ENCODE measurements around the gene AGRN.
"Not testable (repeated sequence)": the region's sequence is repeated elsewhere in the genome, so short reads cannot be mapped to it uniquely, and the experiment has no call there.

The AGRN gene

DNA sequence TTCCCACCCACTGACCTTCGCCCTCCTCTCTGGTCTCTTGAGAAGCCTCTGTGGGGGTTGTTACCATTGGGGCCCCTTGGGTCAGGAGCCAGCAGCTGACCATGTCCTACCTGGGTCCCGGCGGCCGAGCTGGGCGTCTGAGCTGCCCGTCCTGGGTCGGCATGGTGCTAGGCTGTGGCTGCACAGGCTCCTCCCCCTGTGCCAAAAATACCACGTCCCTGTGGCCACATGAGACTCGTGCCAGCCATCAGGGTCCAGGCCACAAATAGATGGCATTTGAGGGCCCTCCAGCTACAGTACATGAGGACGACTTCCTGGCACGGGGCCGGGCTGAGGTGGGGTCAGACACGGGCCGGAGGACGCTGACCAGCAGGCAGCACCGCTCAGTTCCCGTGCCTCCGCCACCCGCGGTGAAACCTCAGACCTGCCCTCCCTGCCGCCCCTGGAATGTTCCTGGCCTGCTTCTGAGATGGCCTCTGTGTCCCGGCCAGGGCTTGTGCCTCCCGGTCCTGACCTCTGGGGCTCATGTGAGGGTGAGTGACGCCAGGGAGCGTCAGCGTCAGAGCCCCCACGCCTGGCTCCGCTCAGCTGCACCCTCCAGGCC lies 37.9 kb upstream of the AGRN start, which contains the start of gene PERM1:
TSS of gene PERM1 (minus strand) at position 139 of the 604 bp plus-strand sequence. CDS start 1,064 bp downstream, outside the sequence.
- DNase-seq (ENCODE audit: low read depth in 3 of 3) = no peak

DNA sequence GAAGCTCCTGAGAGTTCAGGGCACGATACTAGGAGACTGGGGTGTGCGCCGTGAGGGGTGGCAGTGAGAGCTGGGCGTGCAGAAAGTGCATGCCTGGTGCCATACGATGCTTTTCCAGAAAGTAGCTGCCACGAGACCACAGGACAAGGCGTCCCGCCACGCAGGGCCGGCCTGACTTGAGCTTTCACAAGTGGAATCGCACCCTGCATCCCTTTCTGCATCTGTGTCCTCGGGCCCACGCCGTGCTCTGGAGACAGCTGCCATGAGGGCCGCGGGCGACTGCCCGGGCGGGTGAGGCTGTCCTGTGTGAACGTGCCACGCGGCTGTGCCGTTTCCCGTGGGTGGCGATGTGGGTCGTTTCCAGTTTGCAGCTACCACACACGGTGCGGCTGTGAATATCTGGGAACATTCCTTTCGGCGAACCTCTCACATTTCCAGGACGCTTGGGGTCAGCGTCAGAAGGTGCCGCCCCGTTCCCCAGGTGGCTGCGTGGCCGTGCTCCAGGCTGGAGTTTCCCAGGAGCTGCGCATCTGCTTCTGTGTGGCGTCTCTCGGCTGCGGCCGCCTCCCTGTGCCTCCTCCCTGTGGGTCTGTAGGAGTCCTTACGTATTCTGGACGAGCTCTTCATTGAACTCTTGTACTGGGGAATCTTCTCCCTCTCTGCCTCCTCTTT lies 37.0 kb upstream of the AGRN start:
- no peak for DNase-seq (ENCODE audit: low read depth in 3 of 3)

- peak; percentile 34 to 59 (median 41) for DNase-seq (ENCODE audit: low read depth in 3 of 3)
Measured at GRCh38 chr1:983798-984475, 36.0 kb upstream of the AGRN start.

DNA sequence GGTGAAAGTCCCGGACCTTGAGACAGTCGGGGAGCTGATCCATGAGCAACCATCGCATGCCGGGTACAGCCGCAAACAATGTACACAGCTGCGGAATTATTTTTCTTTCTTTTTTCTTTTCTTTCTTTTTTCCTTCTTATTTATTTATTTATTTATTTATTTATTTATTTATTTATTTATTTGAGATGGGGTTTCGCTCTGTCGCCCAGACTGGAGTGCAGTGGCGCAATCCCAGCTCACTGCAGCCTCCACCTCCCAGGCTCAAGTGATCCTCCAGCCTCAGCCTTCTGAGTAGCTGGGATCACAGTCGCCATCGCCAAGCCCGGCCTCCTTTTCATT lies 35.5 kb upstream of the AGRN start:
- DNase-seq (ENCODE audit: low read depth in 3 of 3) = no peak

- no peak for DNase-seq (ENCODE audit: low read depth in 3 of 3)
Measured at GRCh38 chr1:985126-985525, 34.8 kb upstream of the AGRN start.

- not testable (repeated sequence) for DNase-seq (ENCODE audit: low read depth in 3 of 3)
Measured at GRCh38 chr1:988061-988460, 31.9 kb upstream of the AGRN start.

DNA sequence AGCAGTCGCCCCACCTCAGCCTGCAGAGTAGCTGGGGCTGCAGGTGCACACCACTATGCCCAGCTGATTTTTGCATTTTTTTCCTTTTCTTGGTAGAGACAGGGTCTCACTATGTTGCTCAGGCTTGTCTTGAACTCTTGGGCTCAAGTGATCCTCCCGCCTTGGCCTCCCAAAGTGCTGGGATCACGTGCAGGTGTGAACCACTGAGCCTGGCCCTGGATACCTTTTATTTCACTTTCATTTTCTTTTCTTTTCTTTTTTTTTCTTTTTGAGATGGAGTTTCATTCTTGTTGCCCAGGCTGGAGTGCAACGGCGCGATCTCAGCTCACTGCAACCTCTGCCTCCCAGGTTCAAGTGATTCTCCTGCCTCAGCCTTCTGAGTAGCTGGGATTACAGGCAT lies 28.6 kb upstream of the AGRN start:
- DNase-seq (ENCODE audit: low read depth in 3 of 3) = not testable (repeated sequence)

DNA sequence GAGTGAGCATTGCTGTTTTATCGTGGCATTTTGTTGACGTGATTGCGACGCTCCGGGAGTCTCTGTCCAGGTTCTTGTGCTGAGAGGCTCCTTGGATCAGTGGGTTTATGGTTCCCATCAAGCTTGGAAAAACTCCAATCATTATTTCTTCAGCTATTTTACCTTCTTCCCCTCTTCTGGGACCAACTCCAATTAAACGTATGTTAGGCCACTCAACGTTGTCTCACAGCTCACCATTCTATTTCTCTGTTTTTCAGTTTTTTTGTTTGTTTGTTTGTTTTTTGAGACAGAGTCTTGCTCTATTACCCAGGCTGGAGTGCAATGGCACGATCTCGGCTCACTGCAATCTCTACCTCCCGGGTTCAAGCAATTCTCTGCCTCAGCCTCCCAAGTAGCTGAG lies 28.0 kb upstream of the AGRN start:
- DNase-seq (ENCODE audit: low read depth in 3 of 3) = no peak

- no peak for DNase-seq (ENCODE audit: low read depth in 3 of 3)
Measured at GRCh38 chr1:992362-992761, 27.6 kb upstream of the AGRN start.

- no peak for DNase-seq (ENCODE audit: low read depth in 3 of 3)
Measured at GRCh38 chr1:993379-993995, 26.4 kb upstream of the AGRN start.

DNA sequence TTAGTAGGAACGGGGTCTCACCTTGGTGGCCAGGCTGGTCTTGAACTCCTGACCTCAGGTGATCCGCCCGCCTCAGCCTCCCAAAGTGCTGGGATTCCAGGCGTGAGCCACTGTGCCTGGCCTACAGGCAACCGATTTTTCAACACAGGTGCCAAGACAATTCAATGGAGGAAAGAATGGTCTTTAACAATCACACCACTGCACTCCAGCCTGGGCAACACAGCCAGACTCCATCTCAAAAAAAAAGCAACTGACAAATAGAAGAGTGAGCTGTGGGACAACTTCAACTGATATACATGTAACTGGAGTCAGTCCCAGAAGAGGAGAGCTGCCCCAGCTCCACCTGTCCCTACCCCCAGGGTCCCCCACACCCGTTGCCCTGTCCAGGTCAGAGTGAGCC lies 25.4 kb upstream of the AGRN start:
- DNase-seq (ENCODE audit: low read depth in 3 of 3) = not testable (repeated sequence)

DNA sequence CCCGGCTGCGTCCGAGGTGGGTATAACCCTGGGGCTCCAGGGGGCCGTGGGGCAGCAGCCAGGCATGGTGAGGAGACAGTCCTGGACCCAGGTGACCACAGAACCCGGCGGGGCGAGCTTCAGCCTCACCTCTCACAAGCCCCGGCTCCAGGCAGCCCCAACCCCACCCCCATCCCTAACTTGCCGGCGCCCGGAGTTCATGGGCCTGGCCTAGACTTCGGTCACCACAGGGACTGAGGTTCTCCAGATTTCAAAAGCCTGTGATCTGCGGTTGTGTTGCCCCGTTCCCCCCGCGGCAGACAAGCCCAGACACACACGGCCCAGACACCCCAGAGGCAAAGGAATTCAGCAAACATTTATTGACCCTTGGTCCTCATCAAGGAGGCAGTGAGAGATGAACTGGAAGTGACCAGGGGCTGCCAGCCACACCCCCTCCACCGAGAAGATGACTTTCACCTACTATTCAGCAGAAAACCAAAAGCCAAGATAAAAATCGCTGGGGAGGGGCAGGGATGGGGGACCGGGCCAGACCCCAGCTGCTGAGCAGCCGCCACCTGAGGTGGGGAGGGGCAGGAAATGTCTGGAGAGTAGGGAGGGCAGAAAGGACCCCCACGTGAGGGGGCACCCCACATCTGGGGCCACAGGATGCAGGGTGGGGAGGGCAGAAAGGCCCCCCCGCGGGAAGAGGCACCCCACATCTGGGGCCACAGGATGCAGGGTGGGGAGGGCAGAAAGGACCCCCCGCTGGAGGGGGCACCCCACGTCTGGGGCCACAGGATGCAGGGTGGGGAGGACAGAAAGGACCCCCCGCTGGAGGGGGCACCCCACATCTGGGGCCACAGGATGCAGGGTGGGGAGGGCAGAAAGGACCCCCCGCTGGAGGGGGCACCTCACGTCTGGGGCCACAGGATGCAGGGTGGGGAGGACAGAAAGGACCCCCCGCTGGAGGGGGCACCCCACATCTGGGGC lies 24.0 kb upstream of the AGRN start:
- no peak for DNase-seq (ENCODE audit: low read depth in 3 of 3)

DNA sequence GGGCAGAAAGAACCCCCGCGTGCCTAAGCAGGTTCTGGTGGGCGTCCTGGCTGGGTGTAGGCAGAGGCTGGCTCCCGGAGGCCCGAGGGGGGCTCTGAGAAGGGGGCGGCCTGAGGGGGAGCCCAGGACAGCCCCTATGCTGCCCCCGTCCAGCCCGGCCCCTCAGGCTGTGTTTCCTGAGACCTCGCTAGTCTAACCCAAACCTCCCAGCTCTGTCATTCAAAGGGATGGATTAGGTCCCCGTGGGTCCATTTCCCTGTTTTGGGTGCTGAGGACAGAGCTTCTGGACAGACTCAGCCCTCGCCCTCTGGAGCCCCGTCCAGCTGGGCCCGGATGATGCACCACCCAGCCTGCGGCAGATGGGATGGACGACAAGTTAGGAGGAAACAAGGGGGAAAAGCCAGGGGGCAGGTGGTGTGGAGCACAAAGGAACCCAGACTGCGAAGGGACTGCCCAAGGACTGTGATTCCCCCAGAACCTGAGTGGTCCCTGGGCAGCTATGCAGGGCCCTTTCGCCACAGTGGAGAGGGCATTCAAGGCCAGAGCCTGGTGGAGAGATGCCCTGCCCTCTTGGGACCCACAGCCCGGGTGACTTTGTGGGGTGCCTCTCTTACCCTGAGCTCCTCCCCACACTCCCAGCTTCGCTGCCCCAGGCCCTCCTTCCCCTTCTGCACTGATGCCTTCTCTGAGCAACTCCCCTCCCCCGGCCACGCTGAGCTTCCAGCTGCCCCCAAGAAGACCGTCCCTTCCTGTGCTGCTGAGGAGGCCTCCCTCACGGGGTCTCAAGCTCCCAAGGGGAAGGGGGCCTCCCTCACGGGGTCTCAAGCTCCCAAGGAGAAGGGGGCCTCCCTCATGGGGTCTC lies 22.8 kb upstream of the AGRN start:
- no peak for DNase-seq (ENCODE audit: low read depth in 3 of 3)

- DNase-seq (ENCODE audit: low read depth in 3 of 3) = no peak
Measured at GRCh38 chr1:997713-997992, 22.3 kb upstream of the AGRN start.

DNA sequence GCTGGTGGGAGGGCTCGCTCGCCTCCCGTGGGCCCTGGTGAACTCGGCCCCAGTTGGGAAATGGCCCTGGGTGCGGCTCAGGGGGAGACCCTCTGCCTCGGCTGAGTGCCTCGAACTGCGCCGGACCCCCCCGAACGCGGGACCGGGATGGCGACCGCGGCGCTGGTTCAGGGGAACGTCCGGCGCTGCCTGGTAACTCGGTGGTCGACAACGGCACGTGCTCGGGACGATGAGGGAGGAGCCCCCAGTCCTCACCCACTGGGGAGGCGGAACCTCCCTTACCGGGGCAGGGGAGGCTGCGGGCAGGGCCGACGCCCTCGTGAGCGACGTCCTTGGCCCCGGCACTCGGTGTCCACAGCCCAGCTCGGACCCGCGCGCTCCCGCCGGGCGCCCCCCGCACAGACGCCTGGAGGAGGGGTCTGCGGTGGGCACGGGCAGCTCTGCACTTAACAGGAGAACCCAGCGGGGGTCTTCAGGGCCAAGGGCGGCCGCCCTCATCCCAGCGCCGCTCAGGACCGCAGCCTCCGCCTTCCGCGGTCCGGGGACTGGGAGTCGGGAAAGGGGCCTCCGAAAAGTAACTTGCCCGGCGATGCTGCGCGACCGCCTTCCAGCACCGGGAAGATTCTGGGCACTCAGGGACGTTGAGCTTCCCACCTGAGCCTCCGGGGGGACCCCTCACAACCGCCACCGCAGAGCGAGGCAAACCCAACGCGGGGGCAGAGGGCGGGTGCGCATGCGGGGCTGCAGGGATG lies 21.8 kb upstream of the AGRN start:
- no peak for DNase-seq (ENCODE audit: low read depth in 3 of 3)

DNA sequence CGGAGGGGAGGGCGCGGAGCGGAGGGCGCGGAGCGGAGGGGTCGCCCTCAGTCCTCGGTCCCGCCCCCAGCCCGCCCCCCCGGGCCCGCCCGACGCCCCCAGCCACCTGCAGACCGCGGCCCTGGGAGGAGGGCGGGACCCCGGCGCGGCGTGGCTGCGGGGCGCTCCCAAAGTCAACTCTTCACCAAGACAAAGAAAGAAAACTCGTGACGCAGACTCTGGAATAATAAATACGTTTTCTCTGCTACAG lies 21.2 kb upstream of the AGRN start:
- no peak for DNase-seq (ENCODE audit: low read depth in 3 of 3)

- DNase-seq (ENCODE audit: low read depth in 3 of 3) = no peak
Measured at GRCh38 chr1:998995-999724, 20.8 kb upstream of the AGRN start.

DNA sequence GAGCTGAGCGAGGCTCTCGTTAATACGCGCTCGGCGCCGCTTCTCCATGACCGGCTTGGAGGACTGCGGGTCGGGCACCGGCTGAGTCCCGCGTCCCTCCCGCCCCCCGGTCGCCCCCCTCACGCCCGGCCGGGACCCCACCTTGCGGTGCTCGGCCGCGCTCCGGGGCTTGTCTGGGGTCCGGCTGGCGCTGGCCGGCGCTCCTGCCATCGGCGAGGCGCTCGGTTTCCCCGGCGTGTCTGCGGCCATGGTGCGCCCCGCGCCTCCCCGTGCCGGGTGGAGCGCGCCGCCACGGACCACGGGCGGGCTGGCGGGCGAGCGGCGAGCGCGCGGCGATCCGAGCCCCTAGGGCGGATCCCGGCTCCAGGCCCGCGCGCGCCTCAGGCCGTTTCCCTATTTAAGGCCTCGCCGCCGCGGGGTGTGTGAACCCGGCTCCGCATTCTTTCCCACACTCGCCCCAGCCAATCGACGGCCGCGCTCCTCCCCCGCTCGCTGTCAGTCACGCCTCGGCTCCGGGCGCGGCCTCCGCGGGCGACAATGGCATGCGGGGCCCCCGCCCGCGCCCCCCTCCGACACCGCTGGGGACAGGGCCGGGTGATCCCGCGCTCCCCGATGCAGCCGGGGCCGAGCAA lies 20.1 kb upstream of the AGRN start, which contains the start of gene HES4:
TSS of gene HES4 (minus strand) at position 373 of the 632 bp plus-strand sequence. CDS start at position 249, 124 bp downstream.
- DNase-seq (ENCODE audit: low read depth in 3 of 3) = peak in 1 of 3 experiments; percentile 66

Data from stimulated activated CD4-positive, alpha-beta T cell treated with anti-CD3 and anti-CD28 coated beads, TNF-alpha, amount 100 ng/mL, for 24 hours (primary cell).